Measurements from ENCODE around the gene NUDC.
"Not testable (repeated sequence)": the region's sequence is repeated elsewhere in the genome, so short reads cannot be mapped to it uniquely, and the experiment has no call there.

NUDC gene

DNA sequence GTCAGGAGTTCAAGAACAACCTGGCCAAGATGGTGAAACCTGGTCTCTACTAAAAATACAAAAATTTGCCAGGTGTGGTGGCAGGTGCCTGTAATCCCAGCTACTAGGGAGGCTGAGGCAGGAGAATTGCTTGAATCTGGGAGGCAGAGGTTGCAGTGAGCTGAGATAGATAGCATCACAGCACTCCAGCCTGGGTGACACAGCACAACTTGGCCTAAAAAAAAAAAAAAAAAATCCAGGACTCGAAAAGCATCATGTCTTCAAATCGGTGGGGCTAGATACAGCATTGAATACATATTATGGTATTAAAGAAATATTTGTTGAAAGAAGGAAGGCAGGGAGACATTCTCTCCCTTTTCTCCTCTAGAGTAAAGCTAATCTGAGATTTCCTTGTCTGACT, 48.4 kb upstream of the NUDC start:
- H3K27ac ChIP-seq (ENCODE audit: extremely low read depth, low read depth, low read length); H3K4me1 ChIP-seq (ENCODE audit: control insufficient read depth, insufficient read depth, low read length); H3K9me3 ChIP-seq (ENCODE audit: control insufficient read depth, insufficient read depth, low read depth, low read length); H3K4me3 ChIP-seq (ENCODE audit: low read depth, low read length): not testable (repeated sequence)
- POLR2A ChIA-PET = interaction anchor here (0.7 to 2.2 kb wide), 5 partner anchors 8 to 73 kb away, joined by 3 to 14 read pairs (median 3); partner anchors contain the start of gene GPN2
- H3K36me3 ChIP-seq (ENCODE audit: control insufficient read depth in 2 of 2, insufficient read depth in 1 of 2, low read length in 2 of 2) = peaks cover 11 to 34% of the 10 kb centered on the region in 2 experiments
- CTCF ChIA-PET = interaction anchor here (0.6 to 2.6 kb wide), 5 partner anchors 13 to 551 kb away, joined by 3 to 8 read pairs (median 4); no protein-coding TSS in a partner anchor

DNA sequence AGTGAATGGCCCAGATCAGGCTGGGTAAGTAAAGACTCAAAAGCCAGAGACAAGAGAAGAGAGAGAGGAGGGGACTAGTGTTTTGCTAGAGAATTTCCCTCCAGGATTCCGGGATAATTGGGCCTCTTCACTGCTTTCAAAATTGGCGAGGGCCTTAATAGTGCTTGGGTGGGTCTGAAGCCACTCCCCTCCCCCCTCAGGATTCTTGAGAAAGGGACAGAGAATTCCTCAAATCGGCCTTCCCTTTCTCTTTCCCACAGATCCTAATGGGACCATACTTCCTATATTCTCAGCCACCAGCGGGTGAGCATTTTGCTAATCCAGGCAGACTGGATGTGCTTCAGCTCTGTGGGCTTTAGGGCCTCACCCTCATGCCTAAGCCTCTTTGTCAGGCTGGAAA, 46.6 kb upstream of the NUDC start:
- Histone ChIP-seq H3K27ac (ENCODE audit: extremely low read depth, low read depth, low read length) (no peak overlapping the region), H3K36me3 (ENCODE audit: control insufficient read depth in 2 of 2, insufficient read depth in 1 of 2, low read length in 2 of 2) (peaks cover 24 to 51% of the 10 kb centered on the region in 2 experiments), H3K4me1 (ENCODE audit: control insufficient read depth, insufficient read depth, low read length) (no peaks in the 10 kb centered on the region), H3K9me3 (ENCODE audit: control insufficient read depth, insufficient read depth, low read depth, low read length) (no peaks in the 10 kb centered on the region), H3K4me3 (ENCODE audit: low read depth, low read length) (no peak overlapping the region)
- ChIA-PET CTCF (interaction anchor here (1.4 kb wide), 1 partner anchor 13 kb away, joined by 3 read pairs; no protein-coding TSS in a partner anchor), POLR2A (interaction anchor here (2.2 kb wide), 1 partner anchor 10 kb away, joined by 14 read pairs; no protein-coding TSS in a partner anchor)
- TF ChIP-seq, protein P1, sequence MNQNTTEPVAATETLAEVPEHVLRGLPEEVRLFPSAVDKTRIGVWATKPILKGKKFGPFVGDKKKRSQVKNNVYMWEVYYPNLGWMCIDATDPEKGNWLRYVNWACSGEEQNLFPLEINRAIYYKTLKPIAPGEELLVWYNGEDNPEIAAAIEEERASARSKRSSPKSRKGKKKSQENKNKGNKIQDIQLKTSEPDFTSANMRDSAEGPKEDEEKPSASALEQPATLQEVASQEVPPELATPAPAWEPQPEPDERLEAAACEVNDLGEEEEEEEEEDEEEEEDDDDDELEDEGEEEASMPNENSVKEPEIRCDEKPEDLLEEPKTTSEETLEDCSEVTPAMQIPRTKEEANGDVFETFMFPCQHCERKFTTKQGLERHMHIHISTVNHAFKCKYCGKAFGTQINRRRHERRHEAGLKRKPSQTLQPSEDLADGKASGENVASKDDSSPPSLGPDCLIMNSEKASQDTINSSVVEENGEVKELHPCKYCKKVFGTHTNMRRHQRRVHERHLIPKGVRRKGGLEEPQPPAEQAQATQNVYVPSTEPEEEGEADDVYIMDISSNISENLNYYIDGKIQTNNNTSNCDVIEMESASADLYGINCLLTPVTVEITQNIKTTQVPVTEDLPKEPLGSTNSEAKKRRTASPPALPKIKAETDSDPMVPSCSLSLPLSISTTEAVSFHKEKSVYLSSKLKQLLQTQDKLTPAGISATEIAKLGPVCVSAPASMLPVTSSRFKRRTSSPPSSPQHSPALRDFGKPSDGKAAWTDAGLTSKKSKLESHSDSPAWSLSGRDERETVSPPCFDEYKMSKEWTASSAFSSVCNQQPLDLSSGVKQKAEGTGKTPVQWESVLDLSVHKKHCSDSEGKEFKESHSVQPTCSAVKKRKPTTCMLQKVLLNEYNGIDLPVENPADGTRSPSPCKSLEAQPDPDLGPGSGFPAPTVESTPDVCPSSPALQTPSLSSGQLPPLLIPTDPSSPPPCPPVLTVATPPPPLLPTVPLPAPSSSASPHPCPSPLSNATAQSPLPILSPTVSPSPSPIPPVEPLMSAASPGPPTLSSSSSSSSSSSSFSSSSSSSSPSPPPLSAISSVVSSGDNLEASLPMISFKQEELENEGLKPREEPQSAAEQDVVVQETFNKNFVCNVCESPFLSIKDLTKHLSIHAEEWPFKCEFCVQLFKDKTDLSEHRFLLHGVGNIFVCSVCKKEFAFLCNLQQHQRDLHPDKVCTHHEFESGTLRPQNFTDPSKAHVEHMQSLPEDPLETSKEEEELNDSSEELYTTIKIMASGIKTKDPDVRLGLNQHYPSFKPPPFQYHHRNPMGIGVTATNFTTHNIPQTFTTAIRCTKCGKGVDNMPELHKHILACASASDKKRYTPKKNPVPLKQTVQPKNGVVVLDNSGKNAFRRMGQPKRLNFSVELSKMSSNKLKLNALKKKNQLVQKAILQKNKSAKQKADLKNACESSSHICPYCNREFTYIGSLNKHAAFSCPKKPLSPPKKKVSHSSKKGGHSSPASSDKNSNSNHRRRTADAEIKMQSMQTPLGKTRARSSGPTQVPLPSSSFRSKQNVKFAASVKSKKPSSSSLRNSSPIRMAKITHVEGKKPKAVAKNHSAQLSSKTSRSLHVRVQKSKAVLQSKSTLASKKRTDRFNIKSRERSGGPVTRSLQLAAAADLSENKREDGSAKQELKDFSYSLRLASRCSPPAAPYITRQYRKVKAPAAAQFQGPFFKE (tag by site-specific recombination; IDR thresholded peaks at IDR 0.05; ENCODE audit: borderline replicate concordance) = no peak
- TF ChIP-seq ZNF544 (tag by site-specific recombination; IDR thresholded peaks at IDR 0.05) = no peak

DNA sequence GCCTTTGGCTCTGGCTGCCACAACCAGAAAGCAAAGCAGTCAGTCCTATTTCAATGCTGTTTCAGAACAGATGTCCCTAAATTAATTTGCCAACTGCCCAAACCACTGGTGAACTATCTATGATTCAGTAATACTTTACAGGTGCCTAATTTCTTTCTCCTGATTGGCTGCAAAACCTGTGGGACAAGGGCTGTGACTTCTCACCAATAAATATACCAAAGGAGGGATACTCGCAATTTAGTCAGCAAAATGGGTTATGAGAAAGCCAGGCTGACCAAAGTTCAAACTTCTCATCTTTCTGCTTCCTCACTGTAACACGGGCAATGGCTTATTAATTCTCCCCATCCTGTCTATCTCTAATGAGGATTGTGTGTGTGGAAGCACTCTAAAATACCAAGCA, 44.2 kb upstream of the NUDC start:
- Histone ChIP-seq H3K4me3 (ENCODE audit: low read depth, low read length) (no peak overlapping the region), H3K4me1 (ENCODE audit: control insufficient read depth, insufficient read depth, low read length) (no peaks in the 10 kb centered on the region), H3K9me3 (ENCODE audit: control insufficient read depth, insufficient read depth, low read depth, low read length) (no peaks in the 10 kb centered on the region), H3K27ac (ENCODE audit: extremely low read depth, low read depth, low read length) (no peak overlapping the region), H3K36me3 (ENCODE audit: control insufficient read depth in 2 of 2, insufficient read depth in 1 of 2, low read length in 2 of 2) (peaks cover 42 to 75% of the 10 kb centered on the region in 2 experiments)
- no peak for TF ChIP-seq ZNF2 (tag by site-specific recombination; IDR thresholded peaks at IDR 0.05)
- TF ChIP-seq ZNF555 (tag by site-specific recombination; conservative IDR thresholded peaks at IDR 0.05) = no peak
- no peak for TF ChIP-seq ZNF658 (tag by site-specific recombination; IDR thresholded peaks at IDR 0.05)
- TF ChIP-seq, protein P2, sequence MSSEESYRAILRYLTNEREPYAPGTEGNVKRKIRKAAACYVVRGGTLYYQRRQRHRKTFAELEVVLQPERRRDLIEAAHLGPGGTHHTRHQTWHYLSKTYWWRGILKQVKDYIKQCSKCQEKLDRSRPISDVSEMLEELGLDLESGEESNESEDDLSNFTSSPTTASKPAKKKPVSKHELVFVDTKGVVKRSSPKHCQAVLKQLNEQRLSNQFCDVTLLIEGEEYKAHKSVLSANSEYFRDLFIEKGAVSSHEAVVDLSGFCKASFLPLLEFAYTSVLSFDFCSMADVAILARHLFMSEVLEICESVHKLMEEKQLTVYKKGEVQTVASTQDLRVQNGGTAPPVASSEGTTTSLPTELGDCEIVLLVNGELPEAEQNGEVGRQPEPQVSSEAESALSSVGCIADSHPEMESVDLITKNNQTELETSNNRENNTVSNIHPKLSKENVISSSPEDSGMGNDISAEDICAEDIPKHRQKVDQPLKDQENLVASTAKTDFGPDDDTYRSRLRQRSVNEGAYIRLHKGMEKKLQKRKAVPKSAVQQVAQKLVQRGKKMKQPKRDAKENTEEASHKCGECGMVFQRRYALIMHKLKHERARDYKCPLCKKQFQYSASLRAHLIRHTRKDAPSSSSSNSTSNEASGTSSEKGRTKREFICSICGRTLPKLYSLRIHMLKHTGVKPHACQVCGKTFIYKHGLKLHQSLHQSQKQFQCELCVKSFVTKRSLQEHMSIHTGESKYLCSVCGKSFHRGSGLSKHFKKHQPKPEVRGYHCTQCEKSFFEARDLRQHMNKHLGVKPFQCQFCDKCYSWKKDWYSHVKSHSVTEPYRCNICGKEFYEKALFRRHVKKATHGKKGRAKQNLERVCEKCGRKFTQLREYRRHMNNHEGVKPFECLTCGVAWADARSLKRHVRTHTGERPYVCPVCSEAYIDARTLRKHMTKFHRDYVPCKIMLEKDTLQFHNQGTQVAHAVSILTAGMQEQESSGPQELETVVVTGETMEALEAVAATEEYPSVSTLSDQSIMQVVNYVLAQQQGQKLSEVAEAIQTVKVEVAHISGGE (tag by site-specific recombination; conservative IDR thresholded peaks at IDR 0.05; ENCODE audit: low read depth) = no peak
- TF ChIP-seq, protein P3, sequence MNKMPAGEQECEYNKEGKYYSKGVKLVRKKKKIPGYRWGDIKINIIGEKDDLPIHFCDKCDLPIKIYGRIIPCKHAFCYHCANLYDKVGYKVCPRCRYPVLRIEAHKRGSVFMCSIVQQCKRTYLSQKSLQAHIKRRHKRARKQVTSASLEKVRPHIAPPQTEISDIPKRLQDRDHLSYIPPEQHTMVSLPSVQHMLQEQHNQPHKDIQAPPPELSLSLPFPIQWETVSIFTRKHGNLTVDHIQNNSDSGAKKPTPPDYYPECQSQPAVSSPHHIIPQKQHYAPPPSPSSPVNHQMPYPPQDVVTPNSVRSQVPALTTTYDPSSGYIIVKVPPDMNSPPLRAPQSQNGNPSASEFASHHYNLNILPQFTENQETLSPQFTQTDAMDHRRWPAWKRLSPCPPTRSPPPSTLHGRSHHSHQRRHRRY (tag by site-specific recombination; IDR thresholded peaks at IDR 0.05) = no peak
- no peak for TF ChIP-seq ZSCAN30 (tag by site-specific recombination; IDR thresholded peaks at IDR 0.05)
- TF ChIP-seq ZNF223 (tag by site-specific recombination; IDR thresholded peaks at IDR 0.05) = no peak
- no peak for TF ChIP-seq ZNF155 (tag by site-specific recombination; IDR thresholded peaks at IDR 0.05)
- TF ChIP-seq ZNF174 (tag by site-specific recombination; IDR thresholded peaks at IDR 0.05) = no peak
- TF ChIP-seq ZNF423 (tag by site-specific recombination; IDR thresholded peaks at IDR 0.05) = no peak
- no peak for TF ChIP-seq ZNF37A (tag by site-specific recombination; IDR thresholded peaks at IDR 0.05)
- TF ChIP-seq ZSCAN23 (tag by site-specific recombination; IDR thresholded peaks at IDR 0.05) = no peak
- TF ChIP-seq ZBTB1 (tag by site-specific recombination; IDR thresholded peaks at IDR 0.05) = no peak
- TF ChIP-seq PRDM1 (tag by site-specific recombination; IDR thresholded peaks at IDR 0.05) = no peak
- no peak for TF ChIP-seq ZIC2 (tag by site-specific recombination; IDR thresholded peaks at IDR 0.05)
- TF ChIP-seq GLIS2 (tag by site-specific recombination; IDR thresholded peaks at IDR 0.05) = no peak
- no peak for TF ChIP-seq ZNF202 (tag by site-specific recombination; IDR thresholded peaks at IDR 0.05; ENCODE audit: borderline replicate concordance)
- no peak for TF ChIP-seq OVOL3 (tag by site-specific recombination; IDR thresholded peaks at IDR 0.05)
- POLR2A ChIA-PET = interaction anchor here (0.6 kb wide), 1 partner anchor 744 kb away, joined by 3 read pairs; no protein-coding TSS in a partner anchor
- CTCF ChIA-PET = interaction anchor here (0.6 to 3.7 kb wide), 15 partner anchors 10 to 275 kb away, joined by 3 to 15 read pairs (median 6); partner anchors contain the start of genes GPN2 and SFN
